ENCODE results near the gene CARD10. TPM values are rescaled to one million over a fixed set of nuclear protein-coding genes. Genes with fewer than 3 reads are reported as not detected.
A peak's percentile ranks its signal among the peaks of the same experiment; 100 is the strongest.

The CARD10 gene
- total and polyA plus RNA-seq, 2 of the 13 experiments (the other 11 are each of a cell fraction or from before 2014, with no cell fraction given), result 35.2 to 55.8 TPM

GRCh38 chr22:37549704-37550059 lies 30.5 kb upstream of the CARD10 start (continued):
- TF ChIP-seq ZFYVE20 (CRISPR knock-in tag; IDR thresholded peaks at IDR 0.05; ENCODE audit: borderline replicate concordance, low read depth), result no peak
- no peak for TF ChIP-seq NR2F1 (CRISPR knock-in tag; IDR thresholded peaks at IDR 0.05)
- no peak for TF ChIP-seq ZNF749 (CRISPR knock-in tag; IDR thresholded peaks at IDR 0.05; ENCODE audit: borderline replicate concordance)
- TF ChIP-seq FIP1L1 (IDR thresholded peaks at IDR 0.05; ENCODE audit: borderline replicate concordance, insufficient read depth, low read depth, low read length), result no peak
- peak; percentile 57 for TF ChIP-seq ZNF687 (CRISPR knock-in tag; IDR thresholded peaks at IDR 0.05)
- no peak for TF ChIP-seq ZNF207 (IDR thresholded peaks at IDR 0.05; ENCODE audit: borderline replicate concordance)
- no peak for TF ChIP-seq ZNF746 (CRISPR knock-in tag; IDR thresholded peaks at IDR 0.05)
- no peak for TF ChIP-seq NCOA1 (CRISPR knock-in tag; IDR thresholded peaks at IDR 0.05)
- TF ChIP-seq NFKB2 (CRISPR knock-in tag; IDR thresholded peaks at IDR 0.05; ENCODE audit: borderline replicate concordance), result no peak
- no peak for TF ChIP-seq ZNF589 (CRISPR knock-in tag; conservative IDR thresholded peaks at IDR 0.05)
- no peak for TF ChIP-seq FOXA1 (IDR thresholded peaks at IDR 0.05)
- peak; percentile 67 for TF ChIP-seq FOXA1 (CRISPR knock-in tag; IDR thresholded peaks at IDR 0.05)
- no peak for TF ChIP-seq ZNF17 (CRISPR knock-in tag; IDR thresholded peaks at IDR 0.05)
- TF ChIP-seq WIZ (CRISPR knock-in tag; IDR thresholded peaks at IDR 0.05), result no peak
- TF ChIP-seq SETDB1 (CRISPR knock-in tag; IDR thresholded peaks at IDR 0.05; ENCODE audit: borderline replicate concordance), result no peak
- TF ChIP-seq MED13 (CRISPR knock-in tag; IDR thresholded peaks at IDR 0.05), result no peak
- no peak for TF ChIP-seq MBNL3 (CRISPR knock-in tag; conservative IDR thresholded peaks at IDR 0.05)
- no peak for TF ChIP-seq CREBL2 (CRISPR knock-in tag; IDR thresholded peaks at IDR 0.05; ENCODE audit: borderline replicate concordance)
- no peak for TF ChIP-seq IKZF5 (CRISPR knock-in tag; IDR thresholded peaks at IDR 0.05)
- TF ChIP-seq SOX6 (IDR thresholded peaks at IDR 0.05), result no peak
- TF ChIP-seq SOX6 (CRISPR knock-in tag; IDR thresholded peaks at IDR 0.05), result no peak
- no peak for TF ChIP-seq NKX3-1 (CRISPR knock-in tag; IDR thresholded peaks at IDR 0.05)
- TF ChIP-seq PRPF4 (IDR thresholded peaks at IDR 0.05; ENCODE audit: low read depth, low read length, poor library complexity, severe bottlenecking), result no peak
- TF ChIP-seq RFX5 (IDR thresholded peaks at IDR 0.05; ENCODE audit: low read depth, low read length), result no peak
- no peak for TF ChIP-seq ZBTB3 (CRISPR knock-in tag; IDR thresholded peaks at IDR 0.05; ENCODE audit: borderline replicate concordance, low read depth)
- no peak for TF ChIP-seq ZNF335 (CRISPR knock-in tag; IDR thresholded peaks at IDR 0.05)
- no peak for TF ChIP-seq DRAP1 (CRISPR knock-in tag; IDR thresholded peaks at IDR 0.05)

Measured in HepG2 (cell line).